ENCODE data around the gene TFRC. TPM values are rescaled to one million over a fixed set of nuclear protein-coding genes. Genes with fewer than 3 reads are reported as not detected.
"Not testable (repeated sequence)": the region's sequence is repeated elsewhere in the genome, so short reads cannot be mapped to it uniquely, and the experiment has no call there.

The TFRC gene
- total and polyA plus RNA-seq, 4 experiments from 2014 or later, result 21.7 to 73.1 (median 50.7) TPM

GRCh38 chr3:196005338-196005737 lies 76.6 kb downstream of the TFRC start:
- H3K9me3 Mint-ChIP-seq, result peaks cover under 1 to 11% (median 5%) of the 10 kb centered on the region in 8 donors
- intact Hi-C loops (cut with micrococcal nuclease); DNase-seq; CTCF ChIA-PET (ENCODE audit: partially characterized antibody); H3K4me1 Mint-ChIP-seq; H3K4me1 ChIP-seq (ENCODE audit: insufficient read depth, low read length); H3K27ac ChIP-seq (ENCODE audit: low read depth, low read length); H3K27me3 ChIP-seq (ENCODE audit: insufficient read depth, low read length); H3K4me3 Mint-ChIP-seq; H3K27ac Mint-ChIP-seq; H3K4me3 ChIP-seq (ENCODE audit: low read length in 2 of 2); H3K36me3 Mint-ChIP-seq; H3K9me3 ChIP-seq (ENCODE audit: control insufficient read depth in 1 of 2, low read length in 2 of 2); POLR2A ChIA-PET (ENCODE audit: partially characterized antibody); H3K36me3 ChIP-seq (ENCODE audit: insufficient read depth, low read length): not testable (repeated sequence)
- peaks cover 12 to 17% of the 10 kb centered on the region in 2 donors for H3K27me3 Mint-ChIP-seq

- H3K4me1 ChIP-seq (ENCODE audit: insufficient read depth, low read length); H3K27ac Mint-ChIP-seq; H3K4me3 Mint-ChIP-seq; H3K4me3 ChIP-seq (ENCODE audit: low read length in 2 of 2); H3K9me3 Mint-ChIP-seq; H3K36me3 Mint-ChIP-seq; DNase-seq; POLR2A ChIA-PET (ENCODE audit: partially characterized antibody); H3K27me3 ChIP-seq (ENCODE audit: insufficient read depth, low read length); intact Hi-C loops (cut with micrococcal nuclease); H3K9me3 ChIP-seq (ENCODE audit: control insufficient read depth in 1 of 2, low read length in 2 of 2); H3K4me1 Mint-ChIP-seq; H3K36me3 ChIP-seq (ENCODE audit: insufficient read depth, low read length); H3K27ac ChIP-seq (ENCODE audit: low read depth, low read length): not testable (repeated sequence)
- CTCF ChIA-PET (ENCODE audit: partially characterized antibody), result interaction anchor here (0.7 kb wide), 1 partner anchor 452 kb away, joined by 5 read pairs; no protein-coding TSS in a partner anchor
- H3K27me3 Mint-ChIP-seq, result peaks cover 12 to 13% of the 10 kb centered on the region in 2 donors
Observed at GRCh38 chr3:196004359-196005052, 77.4 kb downstream of the TFRC start.

- no peaks in the 10 kb centered on the region for H3K4me1 ChIP-seq (ENCODE audit: insufficient read depth, low read length)
- no peaks in the 10 kb centered on the region for H3K9me3 Mint-ChIP-seq
- no peaks in the 10 kb centered on the region for H3K4me1 Mint-ChIP-seq
- H3K27me3 Mint-ChIP-seq, result peaks cover 13 to 14% of the 10 kb centered on the region in 2 donors
- no peak for DNase-seq
- no peak overlapping the region for H3K4me3 Mint-ChIP-seq
- no peaks in the 10 kb centered on the region for H3K27me3 ChIP-seq (ENCODE audit: insufficient read depth, low read length)
- H3K36me3 ChIP-seq (ENCODE audit: insufficient read depth, low read length), result no peaks in the 10 kb centered on the region
- intact Hi-C loops (cut with micrococcal nuclease), result no loop called here
- no peak overlapping the region for H3K27ac Mint-ChIP-seq
- H3K4me3 ChIP-seq (ENCODE audit: low read length in 2 of 2), result no peak overlapping the region
- no peaks in the 10 kb centered on the region for H3K36me3 Mint-ChIP-seq
- no peaks in the 10 kb centered on the region for H3K9me3 ChIP-seq (ENCODE audit: control insufficient read depth in 1 of 2, low read length in 2 of 2)
- ChIA-PET POLR2A (ENCODE audit: partially characterized antibody) (no interaction called here), CTCF (ENCODE audit: partially characterized antibody) (interaction anchor here (0.7 to 2.6 kb wide), 2 partner anchors 62 to 453 kb away, joined by 5 to 9 read pairs; no protein-coding TSS in a partner anchor)
- H3K27ac ChIP-seq (ENCODE audit: low read depth, low read length), result no peak overlapping the region
Observed at GRCh38 chr3:196003611-196004010, 78.3 kb downstream of the TFRC start.

- H3K4me3 ChIP-seq (ENCODE audit: low read length in 2 of 2); intact Hi-C loops (cut with micrococcal nuclease); H3K36me3 Mint-ChIP-seq; DNase-seq; H3K27me3 ChIP-seq (ENCODE audit: insufficient read depth, low read length); H3K27ac ChIP-seq (ENCODE audit: low read depth, low read length); H3K9me3 Mint-ChIP-seq; POLR2A ChIA-PET (ENCODE audit: partially characterized antibody); H3K4me3 Mint-ChIP-seq; H3K4me1 ChIP-seq (ENCODE audit: insufficient read depth, low read length); H3K27ac Mint-ChIP-seq; H3K9me3 ChIP-seq (ENCODE audit: control insufficient read depth in 1 of 2, low read length in 2 of 2); H3K4me1 Mint-ChIP-seq; H3K36me3 ChIP-seq (ENCODE audit: insufficient read depth, low read length): not testable (repeated sequence)
- peaks cover 10 to 14% of the 10 kb centered on the region in 2 donors for H3K27me3 Mint-ChIP-seq
- CTCF ChIA-PET (ENCODE audit: partially characterized antibody), result interaction anchor here (2.6 kb wide), 1 partner anchor 62 kb away, joined by 9 read pairs; no protein-coding TSS in a partner anchor
Observed at GRCh38 chr3:196002721-196003120, 79.2 kb downstream of the TFRC start.

DNA sequence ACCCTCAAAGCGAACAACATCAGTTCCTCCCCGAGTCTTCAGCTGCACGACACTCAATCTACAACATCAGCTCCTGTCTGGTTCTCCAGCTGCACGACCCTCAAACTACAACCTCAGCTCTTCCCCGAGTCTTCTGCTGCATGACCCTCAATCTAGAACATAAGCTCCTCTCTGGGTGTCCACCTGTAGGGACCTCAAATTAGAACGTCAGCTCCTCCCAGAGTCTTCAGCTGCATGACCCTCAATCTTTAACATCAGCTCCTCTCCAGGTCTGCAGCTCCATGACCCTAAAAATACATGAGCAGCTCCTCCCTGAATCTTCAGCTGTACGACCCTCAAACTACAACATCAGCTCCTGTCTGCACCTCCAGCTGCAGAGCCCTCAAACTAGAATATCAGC lies 80.7 kb downstream of the TFRC start:
- H3K27me3 ChIP-seq (ENCODE audit: insufficient read depth, low read length); intact Hi-C loops (cut with micrococcal nuclease); H3K9me3 ChIP-seq (ENCODE audit: control insufficient read depth in 1 of 2, low read length in 2 of 2); H3K4me3 Mint-ChIP-seq; DNase-seq; H3K36me3 ChIP-seq (ENCODE audit: insufficient read depth, low read length); H3K4me1 ChIP-seq (ENCODE audit: insufficient read depth, low read length); H3K4me1 Mint-ChIP-seq; H3K27ac ChIP-seq (ENCODE audit: low read depth, low read length); H3K4me3 ChIP-seq (ENCODE audit: low read length in 2 of 2); H3K9me3 Mint-ChIP-seq; H3K27ac Mint-ChIP-seq; H3K36me3 Mint-ChIP-seq: not testable (repeated sequence)
- CTCF ChIA-PET (ENCODE audit: partially characterized antibody), result interaction anchor here (0.5 to 2.6 kb wide), 2 partner anchors 60 to 139 kb away, joined by 3 to 9 read pairs; no protein-coding TSS in a partner anchor
- POLR2A ChIA-PET (ENCODE audit: partially characterized antibody), result interaction anchor here (1.0 kb wide), 1 partner anchor 60 kb away, joined by 5 read pairs; no protein-coding TSS in a partner anchor
- peaks cover 10 to 14% of the 10 kb centered on the region in 2 donors for H3K27me3 Mint-ChIP-seq

DNA sequence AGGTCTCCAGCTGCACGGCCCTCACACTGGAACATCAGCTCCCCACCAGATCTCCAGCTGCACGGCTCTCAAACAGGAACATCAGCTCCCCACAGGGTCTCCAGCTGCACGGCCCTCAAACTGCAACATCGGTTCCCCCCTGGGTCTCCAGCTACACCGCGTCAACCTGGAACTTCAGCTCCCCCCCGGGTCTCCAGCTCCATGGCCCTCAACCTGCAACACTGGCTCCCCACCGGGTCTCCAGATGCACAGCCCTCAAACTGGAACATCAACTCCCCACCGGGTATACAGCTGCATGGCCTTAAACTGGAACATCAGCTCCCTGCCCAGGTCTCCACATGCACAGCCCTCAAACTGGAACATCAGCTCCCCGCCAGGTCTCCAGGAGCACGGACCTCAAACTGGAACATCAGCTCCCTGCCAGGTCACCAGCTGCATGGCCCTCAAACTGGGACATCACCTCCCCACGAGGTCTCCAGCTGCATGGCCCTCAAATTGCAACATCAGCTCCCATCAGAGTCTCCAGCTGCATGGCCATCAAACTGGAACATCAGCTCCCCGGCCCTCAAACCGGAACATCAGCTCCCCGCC lies 81.4 kb downstream of the TFRC start:
- not testable (repeated sequence) for H3K9me3 ChIP-seq (ENCODE audit: control insufficient read depth in 1 of 2, low read length in 2 of 2)
- peaks cover 10 to 14% of the 10 kb centered on the region in 2 donors for H3K27me3 Mint-ChIP-seq
- POLR2A ChIA-PET (ENCODE audit: partially characterized antibody), result interaction anchor here (1.0 kb wide), 1 partner anchor 59 kb away, joined by 5 read pairs; no protein-coding TSS in a partner anchor

GRCh38 chr3:195999896-196000295 lies 82.0 kb downstream of the TFRC start:
- no peak overlapping the region for H3K4me3 Mint-ChIP-seq
- intact Hi-C loops (cut with micrococcal nuclease), result no loop called here
- H3K27ac ChIP-seq (ENCODE audit: low read depth, low read length), result no peak overlapping the region
- no peaks in the 10 kb centered on the region for H3K36me3 Mint-ChIP-seq
- no peak overlapping the region for H3K27ac Mint-ChIP-seq
- H3K36me3 ChIP-seq (ENCODE audit: insufficient read depth, low read length), result no peaks in the 10 kb centered on the region
- CTCF ChIA-PET (ENCODE audit: partially characterized antibody), result interaction anchor here (1.4 to 2.1 kb wide), 3 partner anchors 25 to 150 kb away, joined by 3 to 8 read pairs (median 6); no protein-coding TSS in a partner anchor
- H3K4me1 ChIP-seq (ENCODE audit: insufficient read depth, low read length), result no peaks in the 10 kb centered on the region
- peaks cover 0 to 3% (median 0%) of the 10 kb centered on the region in 8 donors for H3K9me3 Mint-ChIP-seq
- no peaks in the 10 kb centered on the region for H3K9me3 ChIP-seq (ENCODE audit: control insufficient read depth in 1 of 2, low read length in 2 of 2)
- no peak for DNase-seq
- no peak overlapping the region for H3K4me3 ChIP-seq (ENCODE audit: low read length in 2 of 2)
- POLR2A ChIA-PET (ENCODE audit: partially characterized antibody), result interaction anchor here (1.0 kb wide), 1 partner anchor 59 kb away, joined by 5 read pairs; no protein-coding TSS in a partner anchor
- no peaks in the 10 kb centered on the region for H3K27me3 ChIP-seq (ENCODE audit: insufficient read depth, low read length)
- H3K27me3 Mint-ChIP-seq, result peaks cover 12 to 14% of the 10 kb centered on the region in 2 donors
- no peaks in the 10 kb centered on the region for H3K4me1 Mint-ChIP-seq

More for the DNA sequence above, 81.4 kb downstream of the TFRC start:
- H3K27ac ChIP-seq (ENCODE audit: low read depth, low read length); H3K27me3 ChIP-seq (ENCODE audit: insufficient read depth, low read length); H3K4me1 ChIP-seq (ENCODE audit: insufficient read depth, low read length); H3K9me3 Mint-ChIP-seq; intact Hi-C loops (cut with micrococcal nuclease); DNase-seq; H3K36me3 Mint-ChIP-seq; H3K4me3 ChIP-seq (ENCODE audit: low read length in 2 of 2); H3K4me1 Mint-ChIP-seq; H3K27ac Mint-ChIP-seq; H3K36me3 ChIP-seq (ENCODE audit: insufficient read depth, low read length); H3K4me3 Mint-ChIP-seq: not testable (repeated sequence)
- CTCF ChIA-PET (ENCODE audit: partially characterized antibody), result interaction anchor here (1.4 to 2.1 kb wide), 3 partner anchors 24 to 150 kb away, joined by 3 to 8 read pairs (median 6); no protein-coding TSS in a partner anchor
